HepG2 (cell line): ENCODE results near the gene MSH4.

ENCODE experiments used
- FOXP1 ChIP-seq, 2 experiments: fragments of 450-650 bp in 1 of 2; IDR thresholded peaks; 2 replicates each; pipeline ENCODE4 v1.6.1; 2017 to 2018; ENCODE audit warnings: antibody characterized with exemption in 1 of 2
- MAX ChIP-seq: IDR thresholded peaks from 2 replicates; pipeline ENCODE4 v1.6.1; 2012; ENCODE audit warnings: inconsistent platforms
- SMARCC2 ChIP-seq: fragments of 450-650 bp; IDR thresholded peaks from 2 replicates; pipeline ENCODE4 v1.6.1; 2017; ENCODE audit warnings: antibody characterized with exemption, mild to moderate bottlenecking
- ZFP36 ChIP-seq: fragments of 150-350 bp; IDR thresholded peaks from 2 replicates; pipeline ENCODE4 v1.6.1; 2018; ENCODE audit warnings: borderline replicate concordance, low read length, low read depth; ENCODE audit not compliant: partially characterized antibody
- ZNF326 ChIP-seq: sonication (generic); formaldehyde crosslinking; IDR thresholded peaks from 2 replicates; pipeline ENCODE4 v1.4.0; 2020; ENCODE audit warnings: missing genetic modification reagents, borderline replicate concordance
- TF ChIP-seq, protein P1 (sequence below): sonication (generic); formaldehyde crosslinking; IDR thresholded peaks from 2 replicates; pipeline ENCODE4 v1.5.0; 2020; ENCODE audit warnings: mild to moderate bottlenecking, missing genetic modification reagents, moderate library complexity

DNA sequence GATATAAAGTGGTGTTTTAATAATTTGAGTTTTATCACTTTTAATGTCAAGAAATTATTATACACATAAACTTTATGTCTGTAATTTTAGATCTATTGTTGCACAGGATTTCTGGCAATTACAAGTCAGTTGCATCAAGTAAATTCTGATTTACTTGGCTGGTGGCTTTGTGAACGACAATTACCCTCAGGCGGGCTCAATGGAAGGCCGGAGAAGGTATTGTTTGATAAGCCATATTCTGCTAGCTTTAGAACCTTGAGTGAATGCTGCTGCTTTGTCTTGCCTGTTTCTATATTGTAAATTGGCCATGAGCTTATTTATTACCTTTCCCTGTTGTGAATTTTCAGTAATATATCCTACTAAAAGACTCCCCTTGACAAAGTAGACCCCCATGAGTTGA lies 4.6 kb upstream of the MSH4 start:
- TF ChIP-seq, protein P1, sequence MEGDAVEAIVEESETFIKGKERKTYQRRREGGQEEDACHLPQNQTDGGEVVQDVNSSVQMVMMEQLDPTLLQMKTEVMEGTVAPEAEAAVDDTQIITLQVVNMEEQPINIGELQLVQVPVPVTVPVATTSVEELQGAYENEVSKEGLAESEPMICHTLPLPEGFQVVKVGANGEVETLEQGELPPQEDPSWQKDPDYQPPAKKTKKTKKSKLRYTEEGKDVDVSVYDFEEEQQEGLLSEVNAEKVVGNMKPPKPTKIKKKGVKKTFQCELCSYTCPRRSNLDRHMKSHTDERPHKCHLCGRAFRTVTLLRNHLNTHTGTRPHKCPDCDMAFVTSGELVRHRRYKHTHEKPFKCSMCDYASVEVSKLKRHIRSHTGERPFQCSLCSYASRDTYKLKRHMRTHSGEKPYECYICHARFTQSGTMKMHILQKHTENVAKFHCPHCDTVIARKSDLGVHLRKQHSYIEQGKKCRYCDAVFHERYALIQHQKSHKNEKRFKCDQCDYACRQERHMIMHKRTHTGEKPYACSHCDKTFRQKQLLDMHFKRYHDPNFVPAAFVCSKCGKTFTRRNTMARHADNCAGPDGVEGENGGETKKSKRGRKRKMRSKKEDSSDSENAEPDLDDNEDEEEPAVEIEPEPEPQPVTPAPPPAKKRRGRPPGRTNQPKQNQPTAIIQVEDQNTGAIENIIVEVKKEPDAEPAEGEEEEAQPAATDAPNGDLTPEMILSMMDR (CRISPR knock-in tag) = no peak
- TF ChIP-seq ZFP36 = no peak
- no peak for TF ChIP-seq MAX
- TF ChIP-seq SMARCC2 = no peak
- TF ChIP-seq FOXP1 (IDR thresholded peaks at IDR 0.05) = no peak
- TF ChIP-seq FOXP1 (CRISPR knock-in tag; IDR thresholded peaks at IDR 0.05) = no peak
- no peak for TF ChIP-seq ZNF326 (CRISPR knock-in tag)
